WTC11 (cell line): ENCODE results near the gene RBM3.

Experiments
- GABPB1 ChIP-seq: sonication (generic); formaldehyde crosslinking; IDR thresholded peaks from 2 replicates; pipeline ENCODE4 v1.8.1; 2023; ENCODE audit warnings: mild to moderate bottlenecking, missing genetic modification reagents
- HMGXB4 ChIP-seq: sonication (generic); formaldehyde crosslinking; IDR thresholded peaks from 2 replicates; pipeline ENCODE4 v1.8.1; 2023; ENCODE audit warnings: mild to moderate bottlenecking, moderate library complexity, missing genetic modification reagents
- JAZF1 ChIP-seq: fragments of 250-450 bp; sonication (Bioruptor Pico); IDR thresholded peaks from 2 replicates; pipeline ENCODE4 v1.9.0; 2021; ENCODE audit warnings: moderate library complexity, mild to moderate bottlenecking, inconsistent platforms
- JUN ChIP-seq: sonication (generic); formaldehyde crosslinking; IDR thresholded peaks from 2 replicates; pipeline ENCODE4 v1.8.0; 2023; ENCODE audit warnings: mild to moderate bottlenecking, missing genetic modification reagents
- MAX ChIP-seq: sonication (generic); formaldehyde crosslinking; IDR thresholded peaks from 2 replicates; pipeline ENCODE4 v1.8.0; 2022; ENCODE audit warnings: mild to moderate bottlenecking, missing genetic modification reagents
- NR1H2 ChIP-seq: sonication (generic); formaldehyde crosslinking; IDR thresholded peaks from 2 replicates; pipeline ENCODE4 v1.9.0; 2021; ENCODE audit warnings: mild to moderate bottlenecking, moderate library complexity, missing genetic modification reagents
- NR3C1 ChIP-seq: sonication (generic); formaldehyde crosslinking; conservative IDR thresholded peaks from 2 replicates; pipeline ENCODE4 v1.8.1; 2023; ENCODE audit warnings: low read depth, mild to moderate bottlenecking, missing genetic modification reagents
- USF2 ChIP-seq: sonication (generic); formaldehyde crosslinking; IDR thresholded peaks from 2 replicates; pipeline ENCODE4 v1.8.1; 2023; ENCODE audit warnings: mild to moderate bottlenecking, missing genetic modification reagents, moderate library complexity
- ZNF138 ChIP-seq: sonication (generic); formaldehyde crosslinking; conservative IDR thresholded peaks from 2 replicates; pipeline ENCODE4 v1.8.1; 2022; ENCODE audit warnings: mild to moderate bottlenecking, moderate library complexity, missing genetic modification reagents
- TF ChIP-seq, protein P1 (sequence below): fragments of 200-600 bp; IDR thresholded peaks from 2 replicates; pipeline ENCODE4 v1.8.0; 2022; ENCODE audit warnings: antibody characterized with exemption
- TF ChIP-seq, protein P2 (sequence below): sonication (generic); formaldehyde crosslinking; IDR thresholded peaks from 2 replicates; pipeline ENCODE4 v1.8.1; 2023; ENCODE audit warnings: mild to moderate bottlenecking, missing genetic modification reagents, moderate library complexity

DNA sequence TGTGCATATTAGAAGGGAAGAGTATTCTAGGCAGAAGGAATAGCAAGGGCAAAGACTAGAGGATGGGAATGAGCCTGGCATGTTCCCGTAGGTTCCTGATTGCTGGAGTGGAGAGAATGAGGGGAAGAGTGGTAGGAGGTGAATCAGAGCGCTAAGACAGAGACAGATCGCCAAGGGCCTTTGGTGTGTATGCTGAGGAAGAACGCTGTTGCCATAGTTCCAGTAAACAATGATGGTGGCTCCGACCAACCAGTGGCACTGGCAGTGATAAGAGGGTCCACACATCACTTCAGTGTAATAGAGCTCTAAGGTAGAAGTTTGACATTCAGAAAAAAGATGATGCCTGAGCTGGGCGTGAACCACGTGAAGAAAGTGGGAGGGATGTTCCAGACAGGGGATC lies 33.8 kb upstream of the RBM3 start:
- TF ChIP-seq, protein P1, sequence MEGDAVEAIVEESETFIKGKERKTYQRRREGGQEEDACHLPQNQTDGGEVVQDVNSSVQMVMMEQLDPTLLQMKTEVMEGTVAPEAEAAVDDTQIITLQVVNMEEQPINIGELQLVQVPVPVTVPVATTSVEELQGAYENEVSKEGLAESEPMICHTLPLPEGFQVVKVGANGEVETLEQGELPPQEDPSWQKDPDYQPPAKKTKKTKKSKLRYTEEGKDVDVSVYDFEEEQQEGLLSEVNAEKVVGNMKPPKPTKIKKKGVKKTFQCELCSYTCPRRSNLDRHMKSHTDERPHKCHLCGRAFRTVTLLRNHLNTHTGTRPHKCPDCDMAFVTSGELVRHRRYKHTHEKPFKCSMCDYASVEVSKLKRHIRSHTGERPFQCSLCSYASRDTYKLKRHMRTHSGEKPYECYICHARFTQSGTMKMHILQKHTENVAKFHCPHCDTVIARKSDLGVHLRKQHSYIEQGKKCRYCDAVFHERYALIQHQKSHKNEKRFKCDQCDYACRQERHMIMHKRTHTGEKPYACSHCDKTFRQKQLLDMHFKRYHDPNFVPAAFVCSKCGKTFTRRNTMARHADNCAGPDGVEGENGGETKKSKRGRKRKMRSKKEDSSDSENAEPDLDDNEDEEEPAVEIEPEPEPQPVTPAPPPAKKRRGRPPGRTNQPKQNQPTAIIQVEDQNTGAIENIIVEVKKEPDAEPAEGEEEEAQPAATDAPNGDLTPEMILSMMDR, result no peak
- TF ChIP-seq HMGXB4, result no peak
- no peak for TF ChIP-seq NR3C1 (CRISPR knock-in tag)
- TF ChIP-seq GABPB1 (CRISPR knock-in tag), result no peak
- no peak for TF ChIP-seq MAX
- TF ChIP-seq ZNF138 (CRISPR knock-in tag), result no peak
- no peak for TF ChIP-seq JUN (CRISPR knock-in tag)
- TF ChIP-seq JAZF1, result no peak
- TF ChIP-seq, protein P2, sequence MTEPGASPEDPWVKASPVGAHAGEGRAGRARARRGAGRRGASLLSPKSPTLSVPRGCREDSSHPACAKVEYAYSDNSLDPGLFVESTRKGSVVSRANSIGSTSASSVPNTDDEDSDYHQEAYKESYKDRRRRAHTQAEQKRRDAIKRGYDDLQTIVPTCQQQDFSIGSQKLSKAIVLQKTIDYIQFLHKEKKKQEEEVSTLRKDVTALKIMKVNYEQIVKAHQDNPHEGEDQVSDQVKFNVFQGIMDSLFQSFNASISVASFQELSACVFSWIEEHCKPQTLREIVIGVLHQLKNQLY (CRISPR knock-in tag), result no peak
- TF ChIP-seq NR1H2 (CRISPR knock-in tag), result no peak
- TF ChIP-seq USF2 (CRISPR knock-in tag), result no peak
